ENCODE results near the gene CTDNEP1.

CTDNEP1 gene

GRCh38 chr17:7262192-7262934 lies 10.8 kb upstream of the CTDNEP1 start, which contains the start of gene CLDN7:
Gene CLDN7 (minus strand): TSS chr17:7262478. CDS start chr17:7262043, 435 bp downstream.
- H3K9ac ChIP-seq (ENCODE audit: insufficient read length) = no peak within 1 kb of the TSS
- no peak within 1 kb of the TSS for H3K27ac ChIP-seq
- peaks cover 17% of the 10 kb centered on the region for H3K36me3 ChIP-seq (ENCODE audit: insufficient read depth, low read length)
- H3K4me3 ChIP-seq = no peak within 1 kb of the TSS
- no peak for DNase-seq (ENCODE audit: low read depth, low spot score)
- TF ChIP-seq EZH2 (IDR thresholded peaks at IDR 0.05) (no peak), FOXP2 (optimal IDR thresholded peaks at IDR 0.05; ENCODE audit: control extremely low read depth, extremely low read length, insufficient read depth) (no peak), POLR2AphosphoS5 (IDR thresholded peaks at IDR 0.05; ENCODE audit: borderline replicate concordance, low read depth, low read length) (no peak)
- H3K9me3 ChIP-seq (ENCODE audit: low read depth, low read length) = no peaks in the 10 kb centered on the region

- no peak overlapping the region for H3K27ac ChIP-seq
- no peaks in the 10 kb centered on the region for H3K9me3 ChIP-seq (ENCODE audit: low read depth, low read length)
- H3K4me3 ChIP-seq = no peak overlapping the region
- H3K9ac ChIP-seq (ENCODE audit: insufficient read length) = no peak overlapping the region
- no peak for TF ChIP-seq FOXP2 (optimal IDR thresholded peaks at IDR 0.05; ENCODE audit: control extremely low read depth, extremely low read length, insufficient read depth)
- TF ChIP-seq POLR2AphosphoS5 (IDR thresholded peaks at IDR 0.05; ENCODE audit: borderline replicate concordance, low read depth, low read length) = no peak
- no peak for TF ChIP-seq EZH2 (IDR thresholded peaks at IDR 0.05)
- DNase-seq (ENCODE audit: low read depth, low spot score) = no peak
- peaks cover 17% of the 10 kb centered on the region for H3K36me3 ChIP-seq (ENCODE audit: insufficient read depth, low read length)
Observed at GRCh38 chr17:7261379-7262191, 10.1 kb upstream of the CTDNEP1 start.

- Histone ChIP-seq H3K27ac (no peak overlapping the region), H3K4me3 (no peak overlapping the region), H3K9me3 (ENCODE audit: low read depth, low read length) (no peaks in the 10 kb centered on the region), H3K9ac (ENCODE audit: insufficient read length) (no peak overlapping the region), H3K36me3 (ENCODE audit: insufficient read depth, low read length) (peaks cover 17% of the 10 kb centered on the region)
- no peak for DNase-seq (ENCODE audit: low read depth, low spot score)
- no peak for TF ChIP-seq POLR2AphosphoS5 (IDR thresholded peaks at IDR 0.05; ENCODE audit: borderline replicate concordance, low read depth, low read length)
- TF ChIP-seq FOXP2 (optimal IDR thresholded peaks at IDR 0.05; ENCODE audit: control extremely low read depth, extremely low read length, insufficient read depth) = no peak
- no peak for TF ChIP-seq EZH2 (IDR thresholded peaks at IDR 0.05)
Observed at GRCh38 chr17:7260651-7261378, 9.3 kb upstream of the CTDNEP1 start.

GRCh38 chr17:7260151-7260550 lies 8.6 kb upstream of the CTDNEP1 start:
- DNase-seq (ENCODE audit: low read depth, low spot score) = no peak
- Histone ChIP-seq H3K27ac (peak overlapping the region; percentile 84; the same call in 1 of the 2 replicates), H3K9me3 (ENCODE audit: low read depth, low read length) (no peaks in the 10 kb centered on the region), H3K9ac (ENCODE audit: insufficient read length) (no peak overlapping the region), H3K36me3 (ENCODE audit: insufficient read depth, low read length) (peaks cover 20% of the 10 kb centered on the region), H3K4me3 (no peak overlapping the region)
- TF ChIP-seq POLR2AphosphoS5 (IDR thresholded peaks at IDR 0.05; ENCODE audit: borderline replicate concordance, low read depth, low read length) = no peak
- no peak for TF ChIP-seq FOXP2 (optimal IDR thresholded peaks at IDR 0.05; ENCODE audit: control extremely low read depth, extremely low read length, insufficient read depth)
- no peak for TF ChIP-seq EZH2 (IDR thresholded peaks at IDR 0.05)

- Histone ChIP-seq H3K27ac (peak overlapping the region; percentile 84), H3K4me3 (no peak overlapping the region), H3K9ac (ENCODE audit: insufficient read length) (peak overlapping the region; percentile 57), H3K36me3 (ENCODE audit: insufficient read depth, low read length) (peaks cover 25% of the 10 kb centered on the region), H3K9me3 (ENCODE audit: low read depth, low read length) (no peaks in the 10 kb centered on the region)
- no peak for TF ChIP-seq POLR2AphosphoS5 (IDR thresholded peaks at IDR 0.05; ENCODE audit: borderline replicate concordance, low read depth, low read length)
- no peak for TF ChIP-seq EZH2 (IDR thresholded peaks at IDR 0.05)
- no peak for TF ChIP-seq FOXP2 (optimal IDR thresholded peaks at IDR 0.05; ENCODE audit: control extremely low read depth, extremely low read length, insufficient read depth)
- DNase-seq (ENCODE audit: low read depth, low spot score) = no peak
Observed at GRCh38 chr17:7259555-7259889, 8.0 kb upstream of the CTDNEP1 start.

- Histone ChIP-seq H3K27ac (peak overlapping the region; percentile 84), H3K9ac (ENCODE audit: insufficient read length) (peak overlapping the region; percentile 57), H3K9me3 (ENCODE audit: low read depth, low read length) (no peaks in the 10 kb centered on the region), H3K4me3 (no peak overlapping the region), H3K36me3 (ENCODE audit: insufficient read depth, low read length) (peaks cover 31% of the 10 kb centered on the region)
- TF ChIP-seq EZH2 (IDR thresholded peaks at IDR 0.05) = no peak
- TF ChIP-seq POLR2AphosphoS5 (IDR thresholded peaks at IDR 0.05; ENCODE audit: borderline replicate concordance, low read depth, low read length) = no peak
- TF ChIP-seq FOXP2 (optimal IDR thresholded peaks at IDR 0.05; ENCODE audit: control extremely low read depth, extremely low read length, insufficient read depth) = no peak
- DNase-seq (ENCODE audit: low read depth, low spot score) = no peak
Observed at GRCh38 chr17:7258731-7259554, 7.4 kb upstream of the CTDNEP1 start.

- Histone ChIP-seq H3K27ac (no peak overlapping the region), H3K36me3 (ENCODE audit: insufficient read depth, low read length) (peaks cover 32% of the 10 kb centered on the region)
- TF ChIP-seq FOXP2 (optimal IDR thresholded peaks at IDR 0.05; ENCODE audit: control extremely low read depth, extremely low read length, insufficient read depth) = no peak
- TF ChIP-seq POLR2AphosphoS5 (IDR thresholded peaks at IDR 0.05; ENCODE audit: borderline replicate concordance, low read depth, low read length) = no peak
- TF ChIP-seq EZH2 (IDR thresholded peaks at IDR 0.05) = no peak
Observed at GRCh38 chr17:7256766-7257456, 5.4 kb upstream of the CTDNEP1 start.

More at GRCh38 chr17:7256766-7257456, 5.4 kb upstream of the CTDNEP1 start:
- H3K9me3 ChIP-seq (ENCODE audit: low read depth, low read length) = no peaks in the 10 kb centered on the region
- no peak overlapping the region for H3K9ac ChIP-seq (ENCODE audit: insufficient read length)
- DNase-seq (ENCODE audit: low read depth, low spot score) = no peak
- no peak overlapping the region for H3K4me3 ChIP-seq
